ENCODE measurements around the gene ATG101.
A peak's percentile ranks its signal among the peaks of the same experiment; 100 is the strongest.

The ATG101 gene

GRCh38 chr12:52058631-52059361 is 11.0 kb upstream of the ATG101 start:
- no peak for DNase-seq

GRCh38 chr12:52059582-52060497 is 9.9 kb upstream of the ATG101 start:
- DNase-seq = no peak

GRCh38 chr12:52060498-52061177 is 9.1 kb upstream of the ATG101 start:
- no peak for DNase-seq

GRCh38 chr12:52061470-52062166 is 8.2 kb upstream of the ATG101 start:
- no peak for DNase-seq

GRCh38 chr12:52062167-52063081 is 7.4 kb upstream of the ATG101 start:
- DNase-seq = no peak

- DNase-seq = no peak
Observed at GRCh38 chr12:52063082-52063924, 6.5 kb upstream of the ATG101 start.

- no peak for DNase-seq
Observed at GRCh38 chr12:52063981-52064649, 5.7 kb upstream of the ATG101 start.

- peak; percentile 41 for DNase-seq
Observed at GRCh38 chr12:52066346-52067080, 3.3 kb upstream of the ATG101 start.

- DNase-seq = no peak
Observed at GRCh38 chr12:52067081-52067374, 2.8 kb upstream of the ATG101 start.

GRCh38 chr12:52070185-52070925 is 577 bp downstream of the ATG101 start:
- no peak for DNase-seq

GRCh38 chr12:52073531-52074381 is 4.0 kb downstream of the ATG101 start:
- no peak for DNase-seq

GRCh38 chr12:52074971-52075724 is 5.4 kb downstream of the ATG101 start:
- no peak for DNase-seq

- DNase-seq = no peak
Observed at GRCh38 chr12:52076811-52077210, 7.0 kb downstream of the ATG101 start.

- no peak for DNase-seq
Observed at GRCh38 chr12:52078276-52078675, 8.5 kb downstream of the ATG101 start.

GRCh38 chr12:52079576-52080402 is 10.0 kb downstream of the ATG101 start, which contains the start of gene SMIM41:
TSS of gene SMIM41 (plus strand) at chr12:52079704. CDS start at chr12:52079780, 76 bp downstream.
- DNase-seq = no peak

Measured in activated CD4-positive, alpha-beta T cell treated with anti-CD3 and anti-CD28 coated beads, Interleukin-2, amount 50 U/mL, for 16 hours (primary cell).